Ovary (tissue), 3 donors: ENCODE data around the gene LRRC36.

Source experiments
- POLR2A ChIP-seq: fragments of 450-650 bp; IDR thresholded peaks from one replicate; pipeline ENCODE4 v1.6.1; 2017; ENCODE audit warnings: antibody characterized with exemption, mild to moderate bottlenecking, moderate library complexity
- TF ChIP-seq, protein P1 (sequence below), 3 donors: fragments of 450-650 bp in 2 of 3; fragments of 200-600 bp in 1 of 3; IDR thresholded peaks; one replicate each; pipeline versions ENCODE4 v1.5.1 to v1.8.0; 2016 to 2022; ENCODE audit warnings: antibody characterized with exemption in 3 of 3, mild to moderate bottlenecking in 1 of 3
- donor health status: DM: no; HTN: no; CAD: no.

DNA sequence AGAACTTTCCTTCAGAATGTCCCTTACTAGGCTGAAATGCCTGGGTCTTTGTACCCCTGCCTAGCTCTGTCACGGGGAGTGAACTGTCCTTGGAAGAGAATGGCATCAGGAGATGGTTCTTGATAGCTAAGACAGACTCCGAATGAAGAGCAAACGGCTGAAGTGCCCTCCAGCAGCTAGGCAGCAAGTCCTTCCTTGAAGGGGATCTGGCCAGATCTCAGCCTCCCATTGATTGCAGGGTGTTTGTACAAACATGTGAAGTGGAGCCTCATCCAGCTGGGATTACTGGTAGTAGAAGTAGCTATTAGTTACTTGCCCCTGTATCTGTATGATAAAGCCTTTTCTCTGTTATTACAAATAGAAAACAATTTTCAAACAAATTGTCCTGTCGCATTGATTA, 30.9 kb downstream of the LRRC36 start:
- TF ChIP-seq, protein P1, sequence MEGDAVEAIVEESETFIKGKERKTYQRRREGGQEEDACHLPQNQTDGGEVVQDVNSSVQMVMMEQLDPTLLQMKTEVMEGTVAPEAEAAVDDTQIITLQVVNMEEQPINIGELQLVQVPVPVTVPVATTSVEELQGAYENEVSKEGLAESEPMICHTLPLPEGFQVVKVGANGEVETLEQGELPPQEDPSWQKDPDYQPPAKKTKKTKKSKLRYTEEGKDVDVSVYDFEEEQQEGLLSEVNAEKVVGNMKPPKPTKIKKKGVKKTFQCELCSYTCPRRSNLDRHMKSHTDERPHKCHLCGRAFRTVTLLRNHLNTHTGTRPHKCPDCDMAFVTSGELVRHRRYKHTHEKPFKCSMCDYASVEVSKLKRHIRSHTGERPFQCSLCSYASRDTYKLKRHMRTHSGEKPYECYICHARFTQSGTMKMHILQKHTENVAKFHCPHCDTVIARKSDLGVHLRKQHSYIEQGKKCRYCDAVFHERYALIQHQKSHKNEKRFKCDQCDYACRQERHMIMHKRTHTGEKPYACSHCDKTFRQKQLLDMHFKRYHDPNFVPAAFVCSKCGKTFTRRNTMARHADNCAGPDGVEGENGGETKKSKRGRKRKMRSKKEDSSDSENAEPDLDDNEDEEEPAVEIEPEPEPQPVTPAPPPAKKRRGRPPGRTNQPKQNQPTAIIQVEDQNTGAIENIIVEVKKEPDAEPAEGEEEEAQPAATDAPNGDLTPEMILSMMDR (IDR thresholded peaks at IDR 0.05), result no peak
- no peak for TF ChIP-seq POLR2A
